HG02840 (cell line): ENCODE data around the gene POLR2H.

Experiments
- ATAC-seq: cut with Tn5 transposase; IDR thresholded peaks from one replicate; pipeline ENCODE4 v1.9.1; 2021; ENCODE audit warnings: mild to moderate bottlenecking, moderate library complexity, moderate number of reproducible peaks; ENCODE audit not compliant: unreplicated experiment, low FRiP score

POLR2H gene

DNA sequence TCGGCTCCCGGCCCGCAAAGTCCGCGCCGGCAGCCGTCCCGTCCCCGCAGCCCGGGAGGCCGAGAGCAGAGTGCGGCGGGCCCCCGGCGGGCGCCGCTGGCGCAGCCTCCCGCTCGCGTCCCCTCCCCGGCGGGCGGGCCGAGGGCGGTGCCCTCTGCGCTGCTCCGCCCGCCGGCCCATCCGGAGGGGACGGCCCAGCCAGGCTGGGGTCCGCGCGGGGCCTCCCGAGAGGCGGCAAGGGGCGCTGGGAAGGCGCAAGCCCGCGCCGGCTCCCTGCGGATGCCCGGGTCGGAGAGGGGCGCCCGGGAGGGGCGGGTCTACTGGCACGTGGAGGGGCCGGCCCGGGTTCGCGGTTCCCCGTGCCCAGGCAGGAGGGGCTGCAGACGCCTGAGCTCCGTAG lies at the start of gene POLR2H, which contains the start of gene CLCN2:
Gene POLR2H (plus strand): TSS at position 179 of the 400 bp plus-strand sequence. CDS start 1,783 bp downstream, outside the sequence.
Gene CLCN2 (minus strand): TSS at position 74 of the 400 bp plus-strand sequence. CDS start 126 bp downstream, outside the sequence.
- peak; percentile 39 for ATAC-seq

DNA sequence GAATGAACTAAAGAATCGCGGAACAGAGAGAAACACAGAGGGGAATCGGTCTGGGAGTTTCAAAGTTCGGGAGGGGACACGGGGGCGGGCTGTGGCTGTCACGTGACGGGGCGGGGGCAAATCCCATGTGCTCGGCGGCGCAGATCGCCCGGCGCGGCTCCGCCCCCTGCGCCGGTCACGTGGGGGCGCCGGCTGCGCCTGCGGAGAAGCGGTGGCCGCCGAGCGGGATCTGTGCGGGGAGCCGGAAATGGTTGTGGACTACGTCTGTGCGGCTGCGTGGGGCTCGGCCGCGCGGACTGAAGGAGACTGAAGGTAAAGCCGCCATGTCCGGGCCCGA lies 47.2 kb upstream of the POLR2H start, which contains the start of gene EIF4G1:
Gene EIF4G1 (plus strand): TSS at position 244 of the 337 bp plus-strand sequence. CDS start 1,191 bp downstream, outside the sequence.
- peak; percentile 89 for ATAC-seq

DNA sequence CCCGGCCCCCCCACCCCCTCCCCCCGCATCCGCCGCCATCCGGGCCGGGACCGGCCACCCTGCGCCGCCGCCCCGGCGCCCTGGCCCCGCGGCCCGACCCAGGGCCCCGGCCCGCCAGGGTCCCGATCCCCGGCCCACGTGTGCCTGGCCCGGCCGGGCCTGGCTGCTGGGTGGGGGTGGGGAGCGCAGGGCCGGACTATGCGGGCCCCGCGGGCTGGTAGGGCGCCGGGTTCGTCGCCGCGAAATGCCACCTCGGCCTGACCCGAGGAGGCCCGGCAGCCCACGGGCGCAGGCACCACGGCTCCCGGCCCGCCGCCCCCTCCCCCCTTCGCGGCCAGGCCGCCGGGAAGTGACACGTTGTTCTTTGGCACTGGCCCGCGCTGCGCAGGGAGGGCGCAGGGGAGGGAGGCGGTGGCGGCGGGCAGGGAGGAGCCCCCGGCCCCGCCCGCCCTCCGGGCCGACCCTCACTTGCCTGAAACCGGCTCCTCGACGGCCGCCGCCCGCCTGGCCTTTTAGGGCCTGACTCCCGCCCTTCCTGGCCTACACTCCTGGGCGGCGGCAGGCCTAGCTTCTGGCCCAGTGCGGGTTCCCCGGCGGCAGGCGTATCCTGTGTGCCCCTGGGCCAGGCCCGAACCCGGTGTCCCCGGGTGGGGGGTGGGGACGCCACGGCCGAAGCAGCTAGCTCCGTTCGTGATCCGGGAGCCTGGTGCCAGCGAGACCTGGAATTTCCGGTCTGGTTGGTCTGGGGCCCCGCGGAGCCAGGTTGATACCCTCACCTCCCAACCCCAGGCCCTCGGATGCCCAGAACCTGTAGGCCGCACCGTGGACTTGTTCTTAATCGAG lies 46.6 kb upstream of the POLR2H start:
- ATAC-seq = peak; percentile 30

DNA sequence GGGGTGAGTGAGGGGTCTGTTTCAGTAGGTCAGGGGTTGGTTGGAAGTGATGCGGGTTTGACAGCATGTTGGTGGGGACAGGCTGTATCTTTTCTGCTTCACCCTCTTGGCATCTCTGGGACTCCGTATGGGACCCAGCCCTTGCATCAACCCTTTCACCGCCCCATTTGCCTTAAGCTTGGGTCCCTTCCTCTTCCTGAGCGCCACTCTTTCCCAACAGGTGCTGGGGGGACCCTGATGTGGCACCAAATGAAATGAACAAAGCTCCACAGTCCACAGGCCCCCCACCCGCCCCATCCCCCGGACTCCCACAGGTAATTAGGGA lies 46.0 kb upstream of the POLR2H start:
- no peak for ATAC-seq

DNA sequence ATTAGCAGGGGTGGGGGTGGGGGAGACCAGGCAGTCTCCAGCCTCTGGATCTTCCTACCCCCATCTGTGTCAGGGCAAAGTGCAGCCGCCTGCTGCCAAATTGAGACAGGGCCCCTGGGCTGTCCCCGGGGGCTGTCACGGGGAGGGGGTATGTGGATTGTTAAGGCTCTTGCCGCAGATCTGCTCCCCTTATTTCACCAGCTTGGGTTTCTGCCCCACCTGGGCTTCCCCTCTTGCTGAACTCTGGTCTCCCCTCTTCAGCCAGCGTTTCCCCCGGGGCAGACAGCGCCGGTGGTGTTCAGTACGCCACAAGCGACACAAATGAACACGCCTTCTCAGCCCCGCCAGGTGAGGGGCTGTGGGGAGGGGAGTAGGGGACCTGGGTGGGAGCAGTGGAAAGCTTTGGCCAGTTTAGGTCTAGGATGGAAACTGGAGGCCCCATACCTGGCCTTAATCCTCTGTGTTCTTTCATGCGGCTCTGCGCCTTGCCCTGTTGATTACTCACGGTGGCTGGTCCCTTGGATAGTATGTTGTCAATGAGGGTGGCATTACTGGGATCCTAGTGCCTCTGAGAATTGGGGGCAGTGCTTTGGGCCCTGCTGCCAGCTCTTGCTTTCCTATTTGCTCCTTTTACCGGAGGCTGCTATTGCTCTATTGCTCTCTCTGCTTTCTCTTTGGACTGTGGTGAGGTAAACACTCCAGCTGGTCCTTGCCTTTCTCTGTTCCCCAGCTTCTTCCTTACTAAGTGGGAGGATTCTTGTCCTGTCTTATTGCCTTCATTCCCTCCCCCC lies 45.4 kb upstream of the POLR2H start:
- ATAC-seq = no peak

DNA sequence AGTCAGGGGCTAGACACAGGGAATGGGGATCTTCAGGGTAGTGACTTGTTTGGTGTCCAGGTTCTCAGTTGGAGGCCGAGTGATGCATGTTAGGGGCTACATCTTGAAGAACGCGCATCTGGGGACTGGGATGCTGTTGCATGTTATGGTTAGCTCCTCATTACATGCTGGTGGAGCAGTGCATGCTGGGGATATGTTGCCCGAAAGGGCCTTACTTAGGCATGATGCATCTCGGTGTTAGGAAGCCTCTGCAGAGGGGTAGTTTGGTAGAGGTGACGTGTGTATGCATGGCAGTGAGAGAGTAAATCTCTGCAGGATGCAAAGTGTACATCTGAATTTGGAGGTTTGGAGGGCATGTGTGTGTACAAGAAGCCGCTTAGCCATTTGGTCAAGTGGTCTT lies 44.7 kb upstream of the POLR2H start:
- no peak for ATAC-seq

DNA sequence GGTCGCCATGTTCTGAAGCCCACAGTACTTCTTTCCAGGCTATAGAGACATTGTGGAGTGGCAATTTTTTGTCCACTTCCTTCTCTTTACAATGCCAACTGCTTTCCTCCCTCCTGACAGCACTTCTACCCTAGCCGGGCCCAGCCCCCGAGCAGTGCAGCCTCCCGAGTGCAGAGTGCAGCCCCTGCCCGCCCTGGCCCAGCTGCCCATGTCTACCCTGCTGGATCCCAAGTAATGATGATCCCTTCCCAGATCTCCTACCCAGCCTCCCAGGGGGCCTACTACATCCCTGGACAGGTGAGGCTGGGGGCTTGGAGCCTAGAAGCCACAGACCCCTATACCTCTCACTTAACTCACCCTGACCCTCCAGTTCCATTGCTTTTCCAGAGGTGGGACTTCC lies 44.3 kb upstream of the POLR2H start:
- ATAC-seq = no peak

DNA sequence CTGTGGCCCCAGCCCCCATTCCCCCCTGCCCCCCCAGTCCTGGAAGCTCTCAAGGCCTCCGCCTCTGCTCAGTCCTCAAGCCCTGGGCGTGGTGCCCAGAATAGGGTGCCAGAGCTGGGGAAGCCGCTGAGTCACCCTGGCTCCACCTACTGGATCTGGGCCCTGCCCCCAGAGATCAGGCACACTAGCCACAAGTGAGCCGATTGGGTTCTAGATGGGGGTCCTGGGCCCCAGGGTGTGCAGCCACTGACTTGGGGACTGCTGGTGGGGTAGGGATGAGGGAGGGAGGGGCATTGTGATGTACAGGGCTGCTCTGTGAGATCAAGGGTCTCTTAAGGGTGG lies 41.4 kb upstream of the POLR2H start:
- no peak for ATAC-seq

DNA sequence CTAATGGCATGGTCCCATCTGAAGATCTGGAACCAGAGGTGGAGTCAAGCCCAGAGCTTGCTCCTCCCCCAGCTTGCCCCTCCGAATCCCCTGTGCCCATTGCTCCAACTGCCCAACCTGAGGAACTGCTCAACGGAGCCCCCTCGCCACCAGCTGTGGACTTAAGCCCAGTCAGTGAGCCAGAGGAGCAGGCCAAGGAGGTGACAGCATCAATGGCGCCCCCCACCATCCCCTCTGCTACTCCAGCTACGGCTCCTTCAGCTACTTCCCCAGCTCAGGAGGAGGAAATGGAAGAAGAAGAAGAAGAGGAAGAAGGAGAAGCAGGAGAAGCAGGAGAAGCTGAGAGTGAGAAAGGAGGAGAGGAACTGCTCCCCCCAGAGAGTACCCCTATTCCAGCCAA lies 39.8 kb upstream of the POLR2H start:
- no peak for ATAC-seq

DNA sequence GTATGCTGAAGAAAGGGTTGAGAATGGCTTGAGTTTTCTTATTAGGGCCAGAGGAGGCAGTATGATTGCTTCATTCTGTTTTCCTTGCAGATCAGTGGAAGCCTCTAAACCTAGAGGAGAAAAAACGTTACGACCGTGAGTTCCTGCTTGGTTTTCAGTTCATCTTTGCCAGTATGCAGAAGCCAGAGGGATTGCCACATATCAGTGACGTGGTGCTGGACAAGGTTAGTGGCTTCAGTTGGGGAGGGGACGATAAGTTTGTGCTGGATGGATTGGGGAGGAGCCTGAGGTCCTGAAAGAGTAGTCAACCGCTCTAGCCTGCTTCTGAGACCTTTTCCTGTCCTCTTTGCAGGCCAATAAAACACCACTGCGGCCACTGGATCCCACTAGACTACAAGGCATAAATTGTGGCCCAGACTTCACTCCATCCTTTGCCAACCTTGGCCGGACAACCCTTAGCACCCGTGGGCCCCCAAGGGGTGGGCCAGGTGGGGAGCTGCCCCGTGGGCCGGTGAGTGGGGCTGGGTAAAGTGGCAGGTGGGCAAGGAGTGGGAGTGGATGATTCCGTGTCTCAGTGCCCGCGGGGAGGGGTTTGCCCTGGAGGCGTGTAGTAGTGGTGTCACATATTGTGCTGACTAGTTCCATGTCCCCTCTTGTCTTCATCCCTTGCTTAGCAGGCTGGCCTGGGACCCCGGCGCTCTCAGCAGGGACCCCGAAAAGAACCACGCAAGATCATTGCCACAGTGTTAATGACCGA lies 38.6 kb upstream of the POLR2H start:
- no peak for ATAC-seq

DNA sequence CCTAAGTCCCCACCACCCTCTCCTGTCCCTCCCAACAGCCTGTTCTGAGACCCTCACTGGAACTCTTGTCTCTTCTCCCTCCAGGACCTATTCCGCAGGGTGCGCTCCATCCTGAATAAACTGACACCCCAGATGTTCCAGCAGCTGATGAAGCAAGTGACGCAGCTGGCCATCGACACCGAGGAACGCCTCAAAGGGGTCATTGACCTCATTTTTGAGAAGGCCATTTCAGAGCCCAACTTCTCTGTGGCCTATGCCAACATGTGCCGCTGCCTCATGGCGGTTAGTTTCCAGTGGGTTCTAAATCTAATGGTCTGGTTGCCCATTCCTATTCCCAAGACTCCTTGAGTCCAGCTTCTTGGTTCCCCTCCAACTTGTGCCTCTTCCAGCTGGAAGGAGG lies 37.8 kb upstream of the POLR2H start:
- no peak for ATAC-seq

DNA sequence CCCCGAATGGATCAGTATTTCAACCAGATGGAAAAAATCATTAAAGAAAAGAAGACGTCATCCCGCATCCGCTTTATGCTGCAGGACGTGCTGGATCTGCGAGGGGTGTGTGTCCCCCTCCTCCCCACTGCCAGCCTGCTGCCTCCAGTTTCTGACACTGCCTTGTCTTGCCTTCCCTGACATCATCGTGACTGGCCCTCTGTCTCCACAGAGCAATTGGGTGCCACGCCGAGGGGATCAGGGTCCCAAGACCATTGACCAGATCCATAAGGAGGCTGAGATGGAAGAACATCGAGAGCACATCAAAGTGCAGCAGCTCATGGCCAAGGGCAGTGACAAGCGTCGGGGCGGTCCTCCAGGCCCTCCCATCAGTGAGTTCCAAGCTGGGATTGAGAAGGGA lies 36.2 kb upstream of the POLR2H start:
- no peak for ATAC-seq

DNA sequence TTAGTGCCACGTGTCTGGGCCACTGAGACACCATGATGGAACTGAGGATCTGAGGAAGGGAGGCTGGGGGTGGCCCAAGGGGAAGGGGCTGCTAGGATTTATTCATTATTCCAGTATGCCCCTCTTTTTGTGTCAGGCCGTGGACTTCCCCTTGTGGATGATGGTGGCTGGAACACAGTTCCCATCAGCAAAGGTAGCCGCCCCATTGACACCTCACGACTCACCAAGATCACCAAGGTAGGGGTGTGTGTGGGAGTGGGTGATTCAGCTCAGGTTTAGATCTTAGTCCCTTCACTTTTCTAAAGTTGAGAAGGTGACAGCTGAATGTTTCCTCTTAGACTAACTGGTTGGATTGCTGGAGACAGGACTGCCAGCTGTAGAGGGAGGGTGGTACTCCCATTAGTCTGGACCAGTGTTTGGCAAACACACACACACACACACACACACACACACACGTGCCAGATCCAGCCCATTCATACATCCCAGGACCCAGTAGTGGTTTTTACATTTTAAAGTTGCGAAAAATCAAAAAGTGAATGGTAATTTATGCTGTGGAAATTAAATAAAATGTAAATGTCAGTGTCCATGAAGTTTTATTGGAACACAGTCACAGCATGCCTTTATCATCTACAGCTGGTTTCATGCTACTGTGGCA lies 35.7 kb upstream of the POLR2H start:
- no peak for ATAC-seq

DNA sequence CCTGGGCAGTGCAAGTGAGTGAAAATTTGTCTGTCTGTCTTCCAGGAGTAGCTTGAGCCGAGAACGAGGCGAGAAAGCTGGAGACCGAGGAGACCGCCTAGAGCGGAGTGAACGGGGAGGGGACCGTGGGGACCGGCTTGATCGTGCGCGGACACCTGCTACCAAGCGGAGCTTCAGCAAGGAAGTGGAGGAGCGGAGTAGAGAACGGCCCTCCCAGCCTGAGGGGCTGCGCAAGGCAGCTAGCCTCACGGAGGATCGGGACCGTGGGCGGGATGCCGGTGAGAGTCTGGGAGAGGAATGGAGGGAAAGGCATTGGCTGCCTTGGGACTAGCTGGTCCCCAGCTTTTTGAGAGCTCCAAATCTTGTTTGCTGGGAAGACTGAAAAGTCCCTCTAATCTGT lies 34.3 kb upstream of the POLR2H start:
- ATAC-seq = no peak

DNA sequence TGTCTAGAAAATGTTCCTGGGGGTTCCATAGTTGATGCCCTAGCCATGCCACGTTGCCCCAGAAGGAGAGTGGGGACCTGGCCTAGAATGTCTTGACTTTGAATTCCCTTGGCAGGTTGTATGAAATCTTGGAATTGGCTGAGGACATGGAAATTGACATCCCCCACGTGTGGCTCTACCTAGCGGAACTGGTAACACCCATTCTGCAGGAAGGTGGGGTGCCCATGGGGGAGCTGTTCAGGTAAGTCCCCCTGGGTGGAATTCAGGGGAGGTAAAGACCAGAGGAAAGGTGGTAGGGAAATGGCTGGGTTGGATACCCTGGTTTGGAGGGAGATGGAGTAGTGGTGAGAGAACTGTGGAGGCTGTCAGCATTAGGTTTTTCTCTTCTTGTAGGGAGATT lies 33.0 kb upstream of the POLR2H start:
- ATAC-seq = no peak

DNA sequence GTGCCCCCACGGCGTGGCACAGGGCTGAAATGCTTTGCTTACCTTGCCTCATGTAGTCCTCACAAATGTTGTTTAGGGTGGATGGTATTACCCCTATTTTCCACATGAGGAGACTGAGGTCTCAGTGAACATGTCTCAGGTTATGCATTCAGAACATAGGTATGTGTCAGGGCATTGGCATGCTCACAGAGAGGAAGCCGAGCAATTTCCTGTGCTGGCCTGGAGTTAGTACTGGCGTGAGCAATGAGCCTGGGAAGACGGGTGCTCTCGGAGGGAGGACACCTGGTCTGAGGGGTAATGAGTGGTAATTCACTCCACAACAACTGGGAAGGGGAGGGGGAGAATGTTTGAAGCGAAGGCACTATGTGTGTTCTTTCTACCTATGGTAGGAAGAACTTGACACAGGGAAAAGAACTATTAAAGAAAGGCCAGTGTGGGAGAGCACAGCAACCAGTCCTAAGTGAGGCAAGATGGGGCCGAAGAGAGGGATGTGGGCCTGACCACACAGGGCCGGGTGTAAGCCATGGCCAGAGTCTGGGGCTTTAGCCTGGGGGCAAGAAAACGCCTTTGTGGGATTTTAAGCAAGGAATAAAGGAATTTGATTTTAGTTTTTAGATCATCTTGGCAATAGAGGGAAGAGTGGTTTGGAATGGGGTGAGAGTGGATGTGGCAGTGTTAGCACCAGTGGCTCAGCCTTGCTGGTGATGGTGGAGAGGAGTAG lies 29.0 kb upstream of the POLR2H start:
- no peak for ATAC-seq

DNA sequence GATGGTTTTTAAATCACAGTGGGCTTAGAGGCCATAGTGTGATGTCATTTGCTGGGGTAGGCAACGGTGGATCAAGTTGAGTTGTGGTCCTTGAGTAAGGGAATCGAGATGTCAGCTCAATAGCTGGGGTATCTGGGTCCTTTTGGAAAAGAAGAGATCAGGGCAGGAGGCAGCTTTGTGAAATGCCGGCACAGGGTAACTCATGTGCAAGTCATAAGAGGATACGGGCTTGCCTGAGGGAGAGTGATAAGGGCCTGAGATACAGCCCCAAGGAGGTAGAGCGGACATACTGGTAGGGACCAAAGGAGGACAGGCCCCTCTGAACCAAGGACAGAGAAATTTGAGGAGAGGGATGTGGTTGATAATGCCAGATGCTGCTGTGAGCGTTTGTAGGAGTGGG lies 28.3 kb upstream of the POLR2H start:
- no peak for ATAC-seq

DNA sequence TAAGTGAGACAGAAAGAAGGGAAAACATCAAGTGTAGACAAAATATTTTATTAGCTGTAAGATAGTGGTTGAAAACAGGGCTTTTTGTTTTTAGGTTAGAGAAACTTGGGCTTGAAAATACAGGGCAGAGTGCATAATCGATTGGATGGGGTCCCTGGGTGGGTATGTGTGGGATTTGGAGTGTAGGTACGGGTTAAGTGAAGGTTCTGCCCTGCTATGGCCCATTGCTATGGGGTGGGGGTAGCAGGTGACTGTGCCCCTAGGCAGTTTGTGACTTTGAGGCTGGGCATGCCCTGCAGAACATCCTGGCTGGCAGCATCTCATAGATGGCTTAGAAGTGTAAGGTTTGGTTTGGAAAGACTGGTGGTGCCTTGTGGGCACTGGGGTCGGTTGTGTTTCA lies 27.8 kb upstream of the POLR2H start:
- ATAC-seq = no peak

DNA sequence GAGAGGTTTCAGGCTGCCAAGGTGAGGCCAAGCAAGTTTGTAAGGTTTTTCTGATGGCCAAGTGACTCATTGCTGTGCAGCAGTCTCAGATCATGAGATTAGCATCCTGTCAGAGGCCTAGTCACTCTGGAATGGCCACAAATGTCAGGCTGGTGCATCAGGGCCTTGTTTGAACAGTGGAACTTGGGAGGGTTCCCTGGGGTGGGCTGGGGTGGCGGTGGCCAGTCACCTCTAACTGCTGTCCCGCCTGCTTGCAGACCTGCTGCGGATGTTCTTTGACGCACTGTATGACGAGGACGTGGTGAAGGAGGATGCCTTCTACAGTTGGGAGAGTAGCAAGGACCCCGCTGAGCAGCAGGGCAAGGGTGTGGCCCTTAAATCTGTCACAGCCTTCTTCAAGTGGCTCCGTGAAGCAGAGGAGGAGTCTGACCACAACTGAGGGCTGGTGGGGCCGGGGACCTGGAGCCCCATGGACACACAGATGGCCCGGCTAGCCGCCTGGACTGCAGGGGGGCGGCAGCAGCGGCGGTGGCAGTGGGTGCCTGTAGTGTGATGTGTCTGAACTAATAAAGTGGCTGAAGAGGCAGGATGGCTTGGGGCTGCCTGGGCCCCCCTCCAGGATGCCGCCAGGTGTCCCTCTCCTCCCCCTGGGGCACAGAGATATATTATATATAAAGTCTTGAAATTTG lies 26.9 kb upstream of the POLR2H start:
- no peak for ATAC-seq
